NCI-H1092 (cell line): ENCODE results near the gene VTI1A.
"Not testable (repeated sequence)": the region's sequence is repeated elsewhere in the genome, so short reads cannot be mapped to it uniquely, and the experiment has no call there.

ENCODE experiments used
- DNase-seq: peaks from one replicate; lab custom pipeline; 2025; lab: John Stamatoyannopoulos, UW

VTI1A gene

GRCh38 chr10:112723876-112724275, 276.9 kb downstream of the VTI1A start:
- DNase-seq, result no peak

- no peak for DNase-seq
Observed at GRCh38 chr10:112724404-112724991, 277.5 kb downstream of the VTI1A start.

- no peak for DNase-seq
Observed at GRCh38 chr10:112728118-112728883, 281.3 kb downstream of the VTI1A start.

- no peak for DNase-seq
Observed at GRCh38 chr10:112728997-112729396, 282.0 kb downstream of the VTI1A start.

GRCh38 chr10:112731450-112731849, 284.4 kb downstream of the VTI1A start:
- DNase-seq, result not testable (repeated sequence)

GRCh38 chr10:112732277-112732921, 285.4 kb downstream of the VTI1A start:
- DNase-seq, result no peak

GRCh38 chr10:112735041-112735695, 288.2 kb downstream of the VTI1A start:
- DNase-seq, result no peak

- DNase-seq, result no peak
Observed at GRCh38 chr10:112738606-112739591, 291.9 kb downstream of the VTI1A start.

- DNase-seq, result no peak
Observed at GRCh38 chr10:112739592-112740353, 292.8 kb downstream of the VTI1A start.

GRCh38 chr10:112741830-112742402, 294.9 kb downstream of the VTI1A start:
- no peak for DNase-seq

GRCh38 chr10:112744181-112745096, 297.4 kb downstream of the VTI1A start:
- DNase-seq, result no peak

GRCh38 chr10:112746329-112746728, 299.3 kb downstream of the VTI1A start:
- DNase-seq, result no peak

GRCh38 chr10:112750427-112751167, 303.6 kb downstream of the VTI1A start:
- no peak for DNase-seq

GRCh38 chr10:112751651-112752050, 304.6 kb downstream of the VTI1A start:
- no peak for DNase-seq

GRCh38 chr10:112752288-112752687, 305.3 kb downstream of the VTI1A start:
- DNase-seq, result no peak

- DNase-seq, result no peak
Observed at GRCh38 chr10:112753961-112754411, 307.0 kb downstream of the VTI1A start.

- no peak for DNase-seq
Observed at GRCh38 chr10:112755446-112756234, 308.6 kb downstream of the VTI1A start.

- no peak for DNase-seq
Observed at GRCh38 chr10:112756235-112756527, 309.2 kb downstream of the VTI1A start.
